ENCODE data around the gene P2RY12.

The P2RY12 gene

DNA sequence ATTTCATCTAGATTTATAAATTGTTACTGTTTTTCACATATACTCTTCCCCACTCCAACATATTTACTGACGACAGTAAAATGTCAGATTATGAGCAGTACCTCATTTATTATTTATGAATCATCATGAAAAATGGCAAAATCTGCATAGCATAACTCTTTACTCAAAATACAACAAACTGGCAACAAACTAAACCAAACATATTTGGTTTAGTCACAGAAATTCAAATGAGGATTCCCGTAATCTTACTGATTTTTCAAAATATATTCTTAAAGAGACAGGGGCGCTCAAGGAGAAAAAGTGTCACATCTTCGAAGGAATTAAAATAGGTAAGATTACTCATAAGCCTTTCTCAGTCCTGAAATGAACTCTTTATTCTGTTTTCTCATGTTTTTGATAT is 64.9 kb downstream of the P2RY12 start:
- TF ChIP-seq ZNF70 (CRISPR knock-in tag; IDR thresholded peaks at IDR 0.05) (no peak), TOX (CRISPR knock-in tag; IDR thresholded peaks at IDR 0.05; ENCODE audit: borderline replicate concordance) (no peak), ZNF565 (CRISPR knock-in tag; conservative IDR thresholded peaks at IDR 0.05; ENCODE audit: low read depth) (no peak), POU6F1 (CRISPR knock-in tag; IDR thresholded peaks at IDR 0.05; ENCODE audit: borderline replicate concordance, low read depth) (no peak), ESRRG (CRISPR knock-in tag; IDR thresholded peaks at IDR 0.05) (no peak), ISL1 (CRISPR knock-in tag; IDR thresholded peaks at IDR 0.05) (peak; percentile 41)
- ATAC-seq, result peak; percentile 70

- ATAC-seq, result no peak; the same call in 2 of the 3 replicates
- TF ChIP-seq, protein P1, sequence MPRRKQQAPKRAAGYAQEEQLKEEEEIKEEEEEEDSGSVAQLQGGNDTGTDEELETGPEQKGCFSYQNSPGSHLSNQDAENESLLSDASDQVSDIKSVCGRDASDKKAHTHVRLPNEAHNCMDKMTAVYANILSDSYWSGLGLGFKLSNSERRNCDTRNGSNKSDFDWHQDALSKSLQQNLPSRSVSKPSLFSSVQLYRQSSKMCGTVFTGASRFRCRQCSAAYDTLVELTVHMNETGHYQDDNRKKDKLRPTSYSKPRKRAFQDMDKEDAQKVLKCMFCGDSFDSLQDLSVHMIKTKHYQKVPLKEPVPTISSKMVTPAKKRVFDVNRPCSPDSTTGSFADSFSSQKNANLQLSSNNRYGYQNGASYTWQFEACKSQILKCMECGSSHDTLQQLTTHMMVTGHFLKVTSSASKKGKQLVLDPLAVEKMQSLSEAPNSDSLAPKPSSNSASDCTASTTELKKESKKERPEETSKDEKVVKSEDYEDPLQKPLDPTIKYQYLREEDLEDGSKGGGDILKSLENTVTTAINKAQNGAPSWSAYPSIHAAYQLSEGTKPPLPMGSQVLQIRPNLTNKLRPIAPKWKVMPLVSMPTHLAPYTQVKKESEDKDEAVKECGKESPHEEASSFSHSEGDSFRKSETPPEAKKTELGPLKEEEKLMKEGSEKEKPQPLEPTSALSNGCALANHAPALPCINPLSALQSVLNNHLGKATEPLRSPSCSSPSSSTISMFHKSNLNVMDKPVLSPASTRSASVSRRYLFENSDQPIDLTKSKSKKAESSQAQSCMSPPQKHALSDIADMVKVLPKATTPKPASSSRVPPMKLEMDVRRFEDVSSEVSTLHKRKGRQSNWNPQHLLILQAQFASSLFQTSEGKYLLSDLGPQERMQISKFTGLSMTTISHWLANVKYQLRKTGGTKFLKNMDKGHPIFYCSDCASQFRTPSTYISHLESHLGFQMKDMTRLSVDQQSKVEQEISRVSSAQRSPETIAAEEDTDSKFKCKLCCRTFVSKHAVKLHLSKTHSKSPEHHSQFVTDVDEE (CRISPR knock-in tag; IDR thresholded peaks at IDR 0.05), result no peak
- TF ChIP-seq, protein P2, sequence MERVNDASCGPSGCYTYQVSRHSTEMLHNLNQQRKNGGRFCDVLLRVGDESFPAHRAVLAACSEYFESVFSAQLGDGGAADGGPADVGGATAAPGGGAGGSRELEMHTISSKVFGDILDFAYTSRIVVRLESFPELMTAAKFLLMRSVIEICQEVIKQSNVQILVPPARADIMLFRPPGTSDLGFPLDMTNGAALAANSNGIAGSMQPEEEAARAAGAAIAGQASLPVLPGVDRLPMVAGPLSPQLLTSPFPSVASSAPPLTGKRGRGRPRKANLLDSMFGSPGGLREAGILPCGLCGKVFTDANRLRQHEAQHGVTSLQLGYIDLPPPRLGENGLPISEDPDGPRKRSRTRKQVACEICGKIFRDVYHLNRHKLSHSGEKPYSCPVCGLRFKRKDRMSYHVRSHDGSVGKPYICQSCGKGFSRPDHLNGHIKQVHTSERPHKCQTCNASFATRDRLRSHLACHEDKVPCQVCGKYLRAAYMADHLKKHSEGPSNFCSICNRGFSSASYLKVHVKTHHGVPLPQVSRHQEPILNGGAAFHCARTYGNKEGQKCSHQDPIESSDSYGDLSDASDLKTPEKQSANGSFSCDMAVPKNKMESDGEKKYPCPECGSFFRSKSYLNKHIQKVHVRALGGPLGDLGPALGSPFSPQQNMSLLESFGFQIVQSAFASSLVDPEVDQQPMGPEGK (CRISPR knock-in tag; IDR thresholded peaks at IDR 0.05; ENCODE audit: borderline replicate concordance), result no peak
- no peak for TF ChIP-seq ARNTL (CRISPR knock-in tag; IDR thresholded peaks at IDR 0.05; ENCODE audit: borderline replicate concordance, low read depth)
These were observed 65.6 kb downstream of the P2RY12 start for GRCh38 chr3:151318991-151319390.

DNA sequence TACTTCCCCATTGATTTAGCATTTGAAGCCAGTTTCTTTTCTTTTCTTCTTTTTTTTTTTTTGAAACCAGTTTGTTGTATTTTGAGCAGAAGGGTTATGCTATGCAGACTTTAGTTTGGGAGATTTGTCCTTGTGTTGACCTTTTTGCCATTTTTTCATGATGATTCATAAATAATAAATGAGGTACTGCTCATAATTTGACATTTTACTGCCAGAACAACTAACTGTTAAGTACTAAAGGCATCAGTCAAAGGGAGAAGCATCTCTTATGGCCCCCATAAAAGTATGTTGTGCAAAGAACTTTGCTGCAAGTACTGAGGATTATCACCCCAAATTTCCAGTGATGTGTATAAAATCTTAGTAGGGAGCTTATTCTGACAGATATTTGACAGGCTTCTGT is 66.2 kb downstream of the P2RY12 start:
- TF ChIP-seq SNAI2 (CRISPR knock-in tag; IDR thresholded peaks at IDR 0.05) (no peak), ISL1 (CRISPR knock-in tag; IDR thresholded peaks at IDR 0.05) (peak; percentile 75)
- ATAC-seq, result peak; percentile 65

- TF ChIP-seq BACH2 (CRISPR knock-in tag; IDR thresholded peaks at IDR 0.05; ENCODE audit: borderline replicate concordance) (no peak), PPARA (CRISPR knock-in tag; IDR thresholded peaks at IDR 0.05; ENCODE audit: borderline replicate concordance) (no peak), ZNF565 (CRISPR knock-in tag; conservative IDR thresholded peaks at IDR 0.05; ENCODE audit: low read depth) (no peak), ZC3H10 (CRISPR knock-in tag; IDR thresholded peaks at IDR 0.05) (no peak), CSRNP3 (CRISPR knock-in tag; IDR thresholded peaks at IDR 0.05) (no peak), RARB (CRISPR knock-in tag; IDR thresholded peaks at IDR 0.05) (no peak), ZFP3 (CRISPR knock-in tag; IDR thresholded peaks at IDR 0.05) (no peak), ZNF8 (CRISPR knock-in tag; IDR thresholded peaks at IDR 0.05) (no peak), CSDC2 (CRISPR knock-in tag; IDR thresholded peaks at IDR 0.05) (no peak), TOX (CRISPR knock-in tag; IDR thresholded peaks at IDR 0.05; ENCODE audit: borderline replicate concordance) (no peak), GLIS3 (CRISPR knock-in tag; IDR thresholded peaks at IDR 0.05) (no peak), OSR1 (CRISPR knock-in tag; IDR thresholded peaks at IDR 0.05) (no peak), ARNTL (CRISPR knock-in tag; IDR thresholded peaks at IDR 0.05; ENCODE audit: borderline replicate concordance, low read depth) (no peak), ISL1 (CRISPR knock-in tag; IDR thresholded peaks at IDR 0.05) (no peak)
- TF ChIP-seq, protein P2 (CRISPR knock-in tag; IDR thresholded peaks at IDR 0.05; ENCODE audit: borderline replicate concordance), result no peak
- no peak for ATAC-seq
These were observed 68.1 kb downstream of the P2RY12 start, which contains the start of gene GPR87 for GRCh38 chr3:151316267-151316991. Gene GPR87 (minus strand): TSS chr3:151316820. CDS start chr3:151300100, 16,720 bp downstream.
